Activated T-helper 2 cell treated with anti-CD3 and anti-CD28 coated beads, Interferon-gamma antibody, Interleukin-2, Interleukin-4, amounts not matched to agents 10 μg/mL and 5 μg/mL and 100 μg/mL, durations not matched to agents 14 hours and 24 hours and 36 hours (primary cell): Measurements from ENCODE around the gene IRF4. TPM values are rescaled to one million over a fixed set of nuclear protein-coding genes. Genes with fewer than 3 reads are reported as not detected.
"Not testable (repeated sequence)": the region's sequence is repeated elsewhere in the genome, so short reads cannot be mapped to it uniquely, and the experiment has no call there.

Experiments
- DNase-seq: peaks from one replicate; pipeline ENCODE4 v3.0.0; 2021; ENCODE audit warnings: low spot score
- H3K27ac Mint-ChIP-seq: one replicate; pipeline ENCODE4 v1.8.0; 2021; ENCODE audit warnings: mixed read lengths
- H3K27me3 Mint-ChIP-seq: one replicate; pipeline ENCODE4 v1.8.0; 2021; ENCODE audit warnings: low read depth, mixed read lengths
- H3K36me3 Mint-ChIP-seq: one replicate; pipeline ENCODE4 v1.8.0; 2021; ENCODE audit warnings: low read depth, mixed read lengths
- H3K4me1 Mint-ChIP-seq: one replicate; pipeline ENCODE4 v1.8.0; 2021; ENCODE audit warnings: low read depth, mixed read lengths
- H3K4me3 Mint-ChIP-seq: one replicate; pipeline ENCODE4 v1.8.0; 2021; ENCODE audit warnings: low read depth, mild to moderate bottlenecking, moderate library complexity, mixed read lengths
- H3K9me3 Mint-ChIP-seq: one replicate; pipeline ENCODE4 v1.8.0; 2021; ENCODE audit warnings: mixed read lengths
- intact Hi-C: fragments of 100-400 bp; cut with micrococcal nuclease; formaldehyde crosslinking; loops from one replicate; pipeline ENCODE4 v1.15.1; 2023
- total RNA-seq: library from RNA; stranded (reverse); gene quantifications from 2 replicates; pipeline ENCODE4 v1.2.3, GENCODE V29; 2022

IRF4 gene
- total RNA-seq, 1 donor from 2014 or later: 1,062 TPM

- Mint-ChIP-seq H3K27ac (no peak overlapping the region), H3K4me1 (no peaks in the 10 kb centered on the region), H3K4me3 (no peak overlapping the region), H3K9me3 (no peaks in the 10 kb centered on the region), H3K27me3 (peaks cover 11% of the 10 kb centered on the region), H3K36me3 (no peaks in the 10 kb centered on the region)
- intact Hi-C loops: no loop called here
- DNase-seq: no peak
Observed at GRCh38 chr6:364609-365540, 26.7 kb upstream of the IRF4 start.

- no peak overlapping the region for H3K4me3 Mint-ChIP-seq
- intact Hi-C loops: no loop called here
- peaks cover 14% of the 10 kb centered on the region for H3K27me3 Mint-ChIP-seq
- peaks cover 2% of the 10 kb centered on the region for H3K9me3 Mint-ChIP-seq
- H3K4me1 Mint-ChIP-seq: no peaks in the 10 kb centered on the region
- no peak for DNase-seq
- peaks cover 2% of the 10 kb centered on the region for H3K36me3 Mint-ChIP-seq
- H3K27ac Mint-ChIP-seq: no peak overlapping the region
Observed at GRCh38 chr6:365835-366234, 25.7 kb upstream of the IRF4 start.

GRCh38 chr6:366389-367297 lies 24.9 kb upstream of the IRF4 start:
- Mint-ChIP-seq H3K9me3 (peaks cover 3% of the 10 kb centered on the region), H3K4me3 (no peak overlapping the region), H3K27ac (no peak overlapping the region), H3K4me1 (no peaks in the 10 kb centered on the region), H3K27me3 (peaks cover 15% of the 10 kb centered on the region), H3K36me3 (peaks cover 3% of the 10 kb centered on the region)
- DNase-seq: no peak
- intact Hi-C loops: no loop called here

GRCh38 chr6:367298-367794 lies 24.2 kb upstream of the IRF4 start:
- Mint-ChIP-seq H3K36me3 (peaks cover 3% of the 10 kb centered on the region), H3K27ac (no peak overlapping the region), H3K27me3 (peaks cover 15% of the 10 kb centered on the region), H3K9me3 (peaks cover 3% of the 10 kb centered on the region), H3K4me3 (no peak overlapping the region), H3K4me1 (no peaks in the 10 kb centered on the region)
- intact Hi-C loops: no loop called here
- DNase-seq: no peak

- intact Hi-C loops: no loop called here
- Mint-ChIP-seq H3K4me1 (peaks cover 3% of the 10 kb centered on the region), H3K36me3 (peaks cover 3% of the 10 kb centered on the region), H3K27me3 (peaks cover 20% of the 10 kb centered on the region), H3K27ac (no peak overlapping the region), H3K9me3 (peaks cover 3% of the 10 kb centered on the region), H3K4me3 (no peak overlapping the region)
- no peak for DNase-seq
Observed at GRCh38 chr6:367891-368630, 23.5 kb upstream of the IRF4 start.

- Mint-ChIP-seq H3K27ac (no peak overlapping the region), H3K36me3 (peaks cover 3% of the 10 kb centered on the region), H3K4me3 (no peak overlapping the region), H3K27me3 (peaks cover 24% of the 10 kb centered on the region), H3K4me1 (peaks cover 3% of the 10 kb centered on the region), H3K9me3 (peaks cover 3% of the 10 kb centered on the region)
- no peak for DNase-seq
- intact Hi-C loops: no loop called here
Observed at GRCh38 chr6:369559-370431, 21.8 kb upstream of the IRF4 start.

GRCh38 chr6:370555-370954 lies 21.0 kb upstream of the IRF4 start:
- Mint-ChIP-seq H3K4me3 (no peak overlapping the region), H3K27me3 (peaks cover 27% of the 10 kb centered on the region), H3K36me3 (peaks cover 3% of the 10 kb centered on the region), H3K9me3 (peaks cover 3% of the 10 kb centered on the region), H3K27ac (no peak overlapping the region), H3K4me1 (peaks cover 3% of the 10 kb centered on the region)
- no peak for DNase-seq
- intact Hi-C loops: no loop called here

- H3K9me3 Mint-ChIP-seq, H3K36me3 Mint-ChIP-seq, H3K4me3 Mint-ChIP-seq, H3K27ac Mint-ChIP-seq, intact Hi-C loops, H3K4me1 Mint-ChIP-seq, DNase-seq: not testable (repeated sequence)
- H3K27me3 Mint-ChIP-seq: peaks cover 27% of the 10 kb centered on the region
Observed at GRCh38 chr6:371851-372250, 19.7 kb upstream of the IRF4 start.

- no peak for DNase-seq
- peaks cover 3% of the 10 kb centered on the region for H3K36me3 Mint-ChIP-seq
- H3K27me3 Mint-ChIP-seq: peaks cover 27% of the 10 kb centered on the region
- H3K27ac Mint-ChIP-seq: no peak overlapping the region
- H3K4me3 Mint-ChIP-seq: no peak overlapping the region
- peaks cover 9% of the 10 kb centered on the region for H3K4me1 Mint-ChIP-seq
- intact Hi-C loops: no loop called here
- H3K9me3 Mint-ChIP-seq: peaks cover 3% of the 10 kb centered on the region
Observed at GRCh38 chr6:372336-372911, 19.1 kb upstream of the IRF4 start.

GRCh38 chr6:373031-373430 lies 18.5 kb upstream of the IRF4 start:
- peaks cover 3% of the 10 kb centered on the region for H3K36me3 Mint-ChIP-seq
- peaks cover 25% of the 10 kb centered on the region for H3K27me3 Mint-ChIP-seq
- H3K4me1 Mint-ChIP-seq: peaks cover 9% of the 10 kb centered on the region
- H3K4me3 Mint-ChIP-seq: no peak overlapping the region
- DNase-seq: no peak
- H3K9me3 Mint-ChIP-seq: peaks cover 3% of the 10 kb centered on the region
- H3K27ac Mint-ChIP-seq: no peak overlapping the region
- intact Hi-C loops: no loop called here

- Mint-ChIP-seq H3K4me1 (peaks cover 13% of the 10 kb centered on the region), H3K9me3 (peaks cover 3% of the 10 kb centered on the region), H3K27ac (no peak overlapping the region), H3K36me3 (peaks cover 3% of the 10 kb centered on the region), H3K4me3 (no peak overlapping the region), H3K27me3 (peaks cover 25% of the 10 kb centered on the region)
- no peak for DNase-seq
- intact Hi-C loops: no loop called here
Observed at GRCh38 chr6:373773-374724, 17.5 kb upstream of the IRF4 start.
